GM21528 (cell line): ENCODE measurements around the gene ATP2C1.
"Not testable (repeated sequence)": the region's sequence is repeated elsewhere in the genome, so short reads cannot be mapped to it uniquely, and the experiment has no call there.

Experiments used
- ATAC-seq: cut with Tn5 transposase; IDR thresholded peaks from one replicate; pipeline ENCODE4 v1.9.1; 2021; ENCODE audit warnings: mild to moderate bottlenecking, moderate library complexity; ENCODE audit not compliant: unreplicated experiment, low FRiP score

The ATP2C1 gene, protein sequence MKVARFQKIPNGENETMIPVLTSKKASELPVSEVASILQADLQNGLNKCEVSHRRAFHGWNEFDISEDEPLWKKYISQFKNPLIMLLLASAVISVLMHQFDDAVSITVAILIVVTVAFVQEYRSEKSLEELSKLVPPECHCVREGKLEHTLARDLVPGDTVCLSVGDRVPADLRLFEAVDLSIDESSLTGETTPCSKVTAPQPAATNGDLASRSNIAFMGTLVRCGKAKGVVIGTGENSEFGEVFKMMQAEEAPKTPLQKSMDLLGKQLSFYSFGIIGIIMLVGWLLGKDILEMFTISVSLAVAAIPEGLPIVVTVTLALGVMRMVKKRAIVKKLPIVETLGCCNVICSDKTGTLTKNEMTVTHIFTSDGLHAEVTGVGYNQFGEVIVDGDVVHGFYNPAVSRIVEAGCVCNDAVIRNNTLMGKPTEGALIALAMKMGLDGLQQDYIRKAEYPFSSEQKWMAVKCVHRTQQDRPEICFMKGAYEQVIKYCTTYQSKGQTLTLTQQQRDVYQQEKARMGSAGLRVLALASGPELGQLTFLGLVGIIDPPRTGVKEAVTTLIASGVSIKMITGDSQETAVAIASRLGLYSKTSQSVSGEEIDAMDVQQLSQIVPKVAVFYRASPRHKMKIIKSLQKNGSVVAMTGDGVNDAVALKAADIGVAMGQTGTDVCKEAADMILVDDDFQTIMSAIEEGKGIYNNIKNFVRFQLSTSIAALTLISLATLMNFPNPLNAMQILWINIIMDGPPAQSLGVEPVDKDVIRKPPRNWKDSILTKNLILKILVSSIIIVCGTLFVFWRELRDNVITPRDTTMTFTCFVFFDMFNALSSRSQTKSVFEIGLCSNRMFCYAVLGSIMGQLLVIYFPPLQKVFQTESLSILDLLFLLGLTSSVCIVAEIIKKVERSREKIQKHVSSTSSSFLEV

DNA sequence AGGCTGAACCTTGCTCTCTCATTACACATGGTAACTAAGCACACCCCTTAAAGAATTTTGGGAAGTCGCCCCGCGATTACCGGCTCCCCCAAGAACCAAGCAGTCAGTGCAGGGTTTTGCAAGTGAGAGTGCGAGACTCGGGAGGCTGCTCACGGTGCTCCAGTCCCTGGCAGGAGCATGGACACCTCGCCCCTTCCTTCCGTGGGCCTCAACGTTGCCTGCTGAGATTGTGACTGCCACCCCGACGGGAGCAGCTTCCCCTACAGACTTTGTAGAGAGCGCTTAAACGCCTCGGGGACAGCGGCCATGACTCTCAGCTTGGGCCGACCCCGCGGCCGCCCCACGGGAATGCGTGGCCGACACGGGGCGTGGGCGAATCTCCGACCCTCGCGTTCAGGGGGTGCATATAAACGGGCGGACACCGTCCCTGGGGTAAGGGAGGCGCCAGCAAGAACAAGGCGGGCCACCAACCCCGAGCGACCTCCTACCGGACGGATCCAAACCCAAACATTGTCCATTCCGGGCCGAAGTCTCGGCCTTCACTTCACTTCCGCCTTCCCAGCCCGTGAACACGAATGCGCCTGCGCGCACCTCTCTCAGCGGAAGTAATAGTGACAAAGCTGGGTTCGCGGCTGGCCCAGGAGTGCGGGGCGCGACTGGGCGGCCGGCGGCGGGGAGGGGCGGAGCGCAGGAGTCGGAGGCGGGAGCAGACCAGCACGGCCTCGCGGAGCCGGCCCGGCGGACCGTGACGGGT lies at the start of gene ATP2C1:
Gene ATP2C1 (plus strand): TSS at position 709 of the 754 bp plus-strand sequence. CDS start 686 bp downstream, outside the sequence.
- ATAC-seq = peak; percentile 91

DNA sequence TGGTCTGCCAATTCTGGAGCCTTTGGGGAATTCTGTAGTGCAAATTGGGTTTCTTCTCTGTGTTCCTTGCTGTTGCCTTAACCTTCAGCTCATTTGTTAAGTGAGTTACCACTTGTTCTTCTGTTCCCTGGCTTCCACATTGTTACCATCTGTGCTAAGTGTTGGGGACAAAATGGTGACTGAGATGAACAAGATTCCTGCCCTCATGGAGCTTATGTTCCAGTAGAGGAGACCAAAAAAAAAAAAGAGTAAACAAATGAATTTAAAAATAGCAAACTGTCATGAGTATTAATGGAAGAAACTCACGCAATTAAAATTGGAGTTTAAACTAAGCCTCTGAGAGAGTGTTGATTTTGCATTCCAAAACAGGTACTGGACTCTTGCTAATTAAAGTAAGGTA lies 49.4 kb upstream of the ATP2C1 start:
- no peak for ATAC-seq

DNA sequence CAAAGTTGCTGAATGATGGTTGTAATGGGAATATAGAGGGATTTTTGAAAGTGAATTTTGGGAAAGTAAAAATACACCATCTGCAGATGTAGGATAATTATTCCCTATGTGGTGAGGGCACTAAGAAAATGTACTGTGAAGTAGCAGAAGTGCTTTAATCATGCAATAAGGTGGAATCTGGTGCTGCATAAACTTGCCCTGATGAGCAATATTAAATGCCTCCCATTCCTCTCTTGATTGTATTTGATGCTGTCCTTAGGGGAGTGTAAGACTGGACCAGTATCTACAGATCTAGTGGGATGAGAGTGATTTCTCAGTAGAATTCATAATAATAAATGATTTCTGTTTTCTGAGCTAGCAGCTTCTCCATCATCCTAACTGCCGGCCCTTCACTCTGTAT lies 47.7 kb upstream of the ATP2C1 start:
- ATAC-seq = no peak

DNA sequence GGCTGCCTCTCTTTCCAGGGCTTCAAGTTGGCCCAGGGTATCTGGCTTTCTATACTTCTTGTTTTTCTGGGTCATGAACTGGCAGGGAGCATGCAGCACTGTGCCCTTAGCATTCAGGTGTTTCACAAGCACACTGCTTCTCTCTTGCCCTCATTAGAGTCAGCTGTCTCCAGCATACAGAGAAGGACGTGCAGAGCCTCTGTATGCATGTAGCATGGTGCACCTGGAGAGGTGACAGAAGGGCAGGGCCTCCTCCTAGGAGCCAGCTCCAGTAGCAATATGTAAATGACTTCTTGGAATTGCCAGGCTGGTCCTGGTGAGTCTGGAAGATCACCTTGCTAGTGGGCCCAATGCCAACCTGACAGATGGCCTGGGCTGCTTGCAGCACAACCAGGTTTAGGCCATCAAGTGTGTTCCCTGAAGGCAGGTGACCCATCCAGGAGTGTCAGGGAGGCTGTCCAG lies 44.8 kb upstream of the ATP2C1 start:
- no peak for ATAC-seq

DNA sequence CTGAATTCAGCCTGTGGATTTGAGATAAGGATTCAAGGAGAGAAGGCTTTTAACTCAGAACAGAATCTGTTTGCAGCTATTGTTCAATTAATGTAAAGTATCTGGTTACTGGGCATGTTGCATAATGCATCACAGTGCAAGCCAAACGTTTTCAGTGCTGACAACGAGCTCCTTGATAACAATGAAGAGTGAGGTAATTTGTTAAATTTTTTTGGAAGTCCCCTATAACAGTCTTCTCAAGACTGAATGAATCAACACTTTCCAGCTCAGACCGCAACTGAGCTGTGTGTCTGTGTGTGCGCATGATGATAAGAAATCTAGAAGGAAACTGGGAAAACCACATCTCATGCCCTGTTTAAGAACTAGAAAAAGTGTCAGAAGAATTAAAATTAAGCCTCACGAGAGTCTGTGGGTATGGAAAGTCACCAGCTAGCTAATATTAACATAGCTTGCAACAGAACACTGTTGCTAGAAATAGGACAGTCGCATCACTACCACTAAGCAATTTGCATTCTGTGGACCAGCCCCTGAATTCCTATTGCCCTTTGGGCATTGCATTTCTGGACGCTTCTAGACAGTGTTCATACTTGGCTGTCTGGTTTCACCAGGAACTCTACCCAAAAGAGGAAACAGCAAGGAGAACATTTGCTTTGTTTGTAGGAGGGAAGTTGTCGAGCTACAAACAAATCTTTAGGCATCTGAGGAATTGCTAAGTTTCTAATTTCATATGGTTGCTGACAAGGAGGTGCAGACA lies 43.7 kb upstream of the ATP2C1 start:
- ATAC-seq = peak; percentile 67

DNA sequence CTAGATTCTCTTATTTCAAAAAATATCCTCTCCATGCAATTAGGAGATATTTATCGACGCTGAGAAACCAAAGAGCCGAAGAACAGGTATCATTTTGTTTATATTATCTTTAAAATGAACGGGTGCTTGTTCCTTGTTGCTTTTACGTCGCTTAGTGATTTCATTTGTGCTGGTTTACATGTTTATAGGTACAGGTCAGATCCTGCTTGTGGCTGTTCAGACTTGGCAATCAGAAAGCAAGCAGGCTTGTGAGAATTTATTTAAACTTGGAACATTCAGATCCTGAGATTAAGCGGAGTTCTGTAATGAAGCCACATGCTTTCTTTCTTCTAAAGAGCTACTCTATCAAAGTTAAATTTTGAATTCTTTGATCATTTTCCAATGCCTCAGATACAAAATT lies 43.0 kb upstream of the ATP2C1 start:
- ATAC-seq = no peak

DNA sequence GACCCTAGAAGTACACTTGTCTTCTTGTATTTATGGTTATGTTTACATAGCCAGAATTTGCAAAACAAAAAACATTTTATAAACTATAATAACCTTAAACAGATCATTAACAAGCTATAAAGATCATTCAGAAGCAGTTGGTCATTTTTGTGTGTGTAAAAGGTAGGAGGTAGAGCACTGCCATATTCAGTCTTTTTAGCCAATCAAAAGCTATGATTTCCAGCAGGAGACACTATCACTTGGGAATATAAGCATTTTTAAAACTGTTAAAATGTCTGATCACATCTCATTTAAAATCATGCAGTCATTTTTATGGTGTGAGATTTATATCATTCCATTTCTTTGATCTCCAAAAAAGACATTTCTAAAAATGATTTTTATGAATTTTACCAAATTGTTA lies 42.6 kb upstream of the ATP2C1 start:
- ATAC-seq = no peak

DNA sequence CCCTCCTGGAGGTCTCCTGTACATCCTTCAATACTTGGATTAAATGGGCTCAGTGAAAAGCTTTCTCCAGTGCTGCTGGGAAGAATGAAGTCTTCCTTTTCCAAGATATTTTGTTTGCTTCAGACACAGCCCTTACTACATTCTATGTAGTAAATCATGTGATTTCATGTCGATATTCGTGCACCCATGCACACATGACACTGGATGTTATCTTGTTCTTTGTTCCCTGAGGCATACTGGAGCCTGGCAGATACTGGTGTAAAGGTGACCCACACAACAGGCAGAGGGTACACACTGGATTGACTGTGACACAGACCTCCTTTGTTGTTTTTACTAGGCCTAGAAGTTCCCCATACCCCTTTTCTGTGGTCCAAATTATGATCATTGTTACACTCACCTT lies 40.3 kb upstream of the ATP2C1 start:
- no peak for ATAC-seq

DNA sequence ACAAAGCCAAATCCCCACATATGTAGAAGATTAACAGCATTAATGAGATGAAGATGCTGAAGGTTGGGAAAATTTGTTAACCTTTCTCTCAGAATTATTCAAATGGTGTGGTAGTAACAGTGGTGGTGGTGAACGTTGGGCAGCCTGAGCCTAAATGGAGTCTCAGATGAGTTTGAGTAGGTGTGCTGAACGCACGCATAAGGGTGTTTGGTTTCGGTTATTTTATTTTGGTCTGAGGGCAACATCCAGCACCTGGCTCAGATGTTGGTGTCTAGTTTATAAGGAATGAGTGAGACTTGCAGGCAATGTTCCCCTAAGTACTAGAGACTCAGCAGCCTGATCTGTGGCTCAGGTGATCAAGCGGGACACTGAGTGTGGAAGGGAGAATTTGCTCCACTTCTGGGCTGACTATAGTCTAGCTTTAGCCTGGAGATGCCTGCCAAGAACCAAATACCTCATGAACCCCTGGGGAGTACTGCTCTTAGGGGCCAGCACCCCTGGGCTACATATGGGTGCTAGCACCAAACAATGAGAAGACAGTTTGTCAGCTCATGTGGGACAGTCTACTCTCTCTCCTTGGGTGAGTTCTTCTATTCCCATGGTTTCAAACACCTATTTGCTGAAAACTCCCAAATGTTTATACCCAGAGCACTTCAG lies 39.5 kb upstream of the ATP2C1 start:
- ATAC-seq = peak; percentile 49

DNA sequence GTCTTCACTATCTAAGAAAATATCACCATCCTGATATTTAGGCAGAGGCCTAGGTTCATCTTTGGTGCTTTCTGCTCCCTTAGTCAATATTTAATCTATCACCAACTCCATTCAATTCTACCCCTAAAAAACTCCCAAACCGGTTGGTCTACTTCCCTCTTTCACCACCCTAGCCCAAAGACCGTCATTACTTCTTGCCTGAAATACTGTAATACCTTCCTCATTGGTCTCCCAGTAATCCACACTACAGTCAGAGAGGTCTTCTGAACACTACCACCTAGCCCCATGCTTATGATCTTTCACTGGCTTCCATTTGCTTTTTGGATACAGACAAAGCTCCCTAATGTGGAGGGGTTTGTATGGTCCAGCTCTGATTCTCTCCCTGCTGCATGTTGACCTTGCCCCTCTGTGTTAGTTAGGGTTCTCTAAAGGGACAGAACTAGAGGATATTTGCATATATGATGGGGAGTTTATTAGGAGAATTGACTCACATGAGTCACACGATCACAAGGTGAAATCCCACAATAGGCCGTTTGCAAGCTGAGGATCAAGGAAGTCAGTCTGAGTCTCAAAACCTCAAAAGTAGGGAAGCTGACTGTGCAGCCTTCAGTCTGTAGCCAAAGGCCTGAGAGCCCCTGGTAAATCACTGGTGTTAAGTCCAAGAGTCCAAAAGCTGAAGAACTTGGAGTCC lies 36.4 kb upstream of the ATP2C1 start:
- ATAC-seq = no peak

DNA sequence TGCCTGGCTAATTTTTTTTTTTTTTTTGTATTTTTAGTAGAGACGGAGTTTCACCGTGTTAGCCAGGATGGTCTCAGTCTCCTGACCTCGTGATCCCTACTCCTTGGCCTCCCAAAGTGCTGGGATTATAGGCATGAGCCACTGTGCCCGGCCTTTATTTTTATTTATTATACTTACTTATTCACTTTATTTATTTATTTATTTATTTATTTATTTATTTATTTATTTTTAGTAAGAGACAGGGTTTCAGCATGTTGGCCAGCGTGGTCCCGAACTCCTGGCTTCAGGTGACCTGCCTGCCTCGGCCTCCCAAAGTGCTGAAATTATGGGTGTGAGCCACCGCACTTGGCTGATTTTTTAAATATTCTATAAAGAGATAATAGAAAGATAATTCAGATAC lies 31.8 kb upstream of the ATP2C1 start:
- not testable (repeated sequence) for ATAC-seq

DNA sequence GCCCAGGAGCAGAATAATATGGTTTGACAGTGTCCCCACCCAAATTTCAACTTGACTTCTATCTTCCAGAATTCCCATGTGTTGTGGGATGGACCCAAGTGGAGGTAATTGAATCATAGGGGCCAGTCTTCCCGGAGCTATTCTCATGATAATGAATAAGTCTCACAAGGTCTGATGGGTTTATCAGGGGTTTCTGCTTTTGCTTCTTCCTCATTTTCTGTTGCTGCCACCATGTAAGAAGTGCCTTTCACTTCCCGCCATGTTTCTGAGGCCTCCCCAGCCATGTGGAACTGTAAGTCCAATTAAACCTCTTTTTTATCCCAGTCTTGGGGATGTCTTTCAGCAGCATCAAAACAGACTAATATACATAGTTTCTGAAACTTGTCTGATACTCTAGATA lies 28.4 kb upstream of the ATP2C1 start:
- ATAC-seq = no peak

DNA sequence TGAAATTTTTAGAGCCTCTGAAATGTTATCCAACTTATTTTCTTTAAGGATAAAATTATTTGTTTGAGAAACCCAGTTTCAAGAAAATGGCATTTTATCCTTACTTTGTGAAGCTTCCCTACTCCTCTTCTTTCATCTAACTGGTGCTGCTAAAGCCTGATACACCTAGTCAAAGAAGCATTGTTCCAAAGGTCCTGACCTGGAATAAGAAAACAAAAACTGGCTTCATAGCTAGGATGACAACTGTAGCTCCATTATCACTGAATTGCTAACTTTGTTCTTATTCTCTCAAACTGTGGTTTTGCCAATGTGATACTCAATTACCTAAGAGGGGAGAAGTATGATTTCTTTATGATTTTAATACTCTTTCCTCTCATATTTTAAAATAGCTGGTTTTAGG lies 27.6 kb upstream of the ATP2C1 start:
- no peak for ATAC-seq

DNA sequence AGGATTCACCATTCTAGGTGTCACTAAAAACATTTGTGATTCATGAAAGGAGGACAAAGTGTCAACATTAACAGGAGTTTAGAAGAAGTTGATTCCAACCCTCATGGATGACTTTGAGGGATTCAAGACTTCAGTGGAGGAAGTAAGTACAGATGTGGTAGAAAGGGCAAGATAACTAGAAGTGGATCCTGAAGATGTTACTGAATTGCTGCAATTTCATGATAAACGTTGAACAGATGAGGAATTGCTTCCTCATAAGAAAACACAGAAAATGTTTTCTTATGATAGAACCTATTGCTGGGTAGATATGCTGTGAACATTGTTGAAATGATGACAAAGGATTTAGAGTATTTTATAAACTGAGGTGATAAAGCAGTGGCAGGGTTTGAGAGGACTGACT lies 23.5 kb upstream of the ATP2C1 start:
- ATAC-seq = no peak

DNA sequence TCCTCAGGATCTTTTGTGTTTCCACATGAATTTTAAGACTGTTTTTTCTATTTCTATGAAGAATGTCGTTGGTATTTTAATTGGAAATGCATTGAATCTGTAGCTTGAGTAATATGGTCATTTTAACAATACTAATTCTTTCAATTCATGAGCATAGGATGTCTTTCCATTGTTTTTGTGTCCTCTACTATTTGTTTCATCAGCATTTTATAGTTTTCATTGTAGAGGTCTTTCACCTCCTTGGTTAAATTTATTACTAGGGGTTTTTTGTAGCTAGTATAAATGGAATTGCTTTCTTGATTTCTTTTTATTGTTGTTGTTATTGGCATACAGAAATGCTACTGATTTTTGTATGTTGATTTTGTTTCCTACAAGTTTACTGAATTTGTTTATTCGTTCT lies 17.3 kb upstream of the ATP2C1 start:
- ATAC-seq = no peak

DNA sequence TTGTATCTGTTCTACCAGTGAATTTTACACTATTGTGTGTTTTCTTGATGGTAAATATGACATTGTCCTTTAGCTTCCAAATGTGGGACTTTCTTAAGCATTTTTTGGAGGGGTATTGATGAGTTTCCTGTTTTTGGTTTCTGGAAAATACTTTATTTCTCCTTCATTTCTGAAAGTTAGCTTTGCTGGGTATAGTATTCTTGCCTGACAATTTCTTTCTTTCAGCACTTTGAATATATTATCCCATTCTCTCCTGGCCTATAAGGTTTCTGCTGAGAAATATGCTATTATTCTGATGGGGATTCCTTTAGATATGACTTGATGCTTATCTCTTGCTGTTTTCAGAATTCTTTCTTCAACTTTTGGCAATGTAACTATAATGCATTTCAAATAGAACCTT lies 15.4 kb upstream of the ATP2C1 start:
- no peak for ATAC-seq

DNA sequence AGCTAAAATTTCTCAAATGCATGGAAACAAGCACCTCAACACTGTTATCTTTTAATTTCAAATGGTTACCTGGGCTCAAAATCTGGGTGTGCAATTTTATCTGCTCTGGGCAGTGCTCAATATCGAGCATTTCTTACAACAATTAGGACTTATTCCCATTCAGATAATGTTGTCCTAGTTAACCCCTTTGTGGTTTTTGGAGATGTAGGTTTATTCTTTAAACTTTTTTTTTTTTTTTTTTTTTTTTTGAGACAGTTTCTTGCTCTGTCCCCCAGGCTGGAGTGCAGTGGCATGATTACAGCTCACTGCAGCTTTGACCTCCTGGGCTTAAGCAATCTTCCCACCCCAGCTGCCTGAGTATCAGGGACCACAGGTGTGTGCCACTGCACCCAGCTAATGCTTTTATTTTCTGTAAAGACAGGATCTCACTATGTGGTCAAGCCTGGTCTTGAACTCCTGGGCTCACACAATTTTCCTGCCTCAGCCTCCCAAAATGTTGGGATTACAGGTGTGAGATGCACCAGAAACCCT lies 4.4 kb upstream of the ATP2C1 start:
- no peak for ATAC-seq

DNA sequence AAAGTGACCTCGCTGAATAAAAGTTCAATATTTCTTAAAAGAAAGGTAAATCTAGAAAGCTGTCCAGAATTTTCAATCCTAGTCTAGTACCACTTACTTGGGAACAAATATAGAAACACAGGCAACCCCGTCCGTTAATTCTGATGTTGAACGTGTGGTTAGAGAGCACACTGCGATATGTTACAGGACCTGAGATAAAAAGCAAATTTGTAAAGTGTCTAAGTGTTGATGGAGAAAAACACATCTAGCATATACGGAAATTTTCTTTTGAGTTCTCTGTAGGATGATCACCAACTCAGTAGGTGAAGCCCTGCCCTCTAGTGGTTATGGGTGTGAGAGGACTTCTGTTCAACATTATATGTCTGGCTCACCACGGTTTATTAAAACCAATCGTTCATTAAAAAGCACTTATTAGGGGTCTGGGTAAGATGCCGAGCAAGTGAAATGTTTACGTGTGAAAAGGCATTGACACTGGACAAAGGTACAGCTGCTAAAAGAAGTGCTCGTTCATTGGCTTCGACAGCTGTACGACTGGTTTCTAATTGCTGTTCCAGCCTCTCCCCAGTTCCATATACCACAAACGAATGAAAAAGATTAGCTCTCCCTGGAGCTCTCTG lies 1.0 kb upstream of the ATP2C1 start:
- ATAC-seq = peak; percentile 44
